Tibial artery (tissue), 4 donors: ENCODE measurements around the gene DLL1.

ENCODE experiments used
- DNase-seq, 2 donors: peaks; one replicate each; pipeline ENCODE4 v3.0.0-alpha.2; 2019
- H3K27ac ChIP-seq, 2 donors: fragments of 200-600 bp; sonication (generic) in 1 of 2; 1 replicate in 1 of 2; 2 replicates in 1 of 2; pipeline ENCODE4 v1.5.1; 2018 to 2019; ENCODE audit warnings: mild to moderate bottlenecking in 1 of 2
- H3K27me3 ChIP-seq, 2 donors: fragments of 200-600 bp; sonication (generic) in 1 of 2; one replicate each; pipeline versions ENCODE4 v1.5.1 to v1.6.0; 2016 to 2019
- H3K36me3 ChIP-seq, 3 donors: fragments of 200-600 bp; sonication (generic) in 2 of 3; one replicate each; pipeline ENCODE4 v1.5.1; 2016 to 2019; ENCODE audit warnings: mild to moderate bottlenecking in 2 of 3
- H3K4me1 ChIP-seq, 4 donors: fragments of 200-600 bp; sonication (generic) in 2 of 4; 1 replicate in 3 of 4; 2 replicates in 1 of 4; pipeline ENCODE4 v1.5.1; 2016 to 2019
- H3K4me3 ChIP-seq, 2 donors: fragments of 200-600 bp; sonication (generic) in 1 of 2; 1 replicate in 1 of 2; 2 replicates in 1 of 2; pipeline ENCODE4 v1.5.1; 2018 to 2019; ENCODE audit warnings: mild to moderate bottlenecking in 2 of 2
- H3K9me3 ChIP-seq, 3 donors: fragments of 200-600 bp; sonication (generic) in 1 of 3; one replicate each; pipeline ENCODE4 v1.5.1; 2016 to 2019
- intact Hi-C: fragments of 100-400 bp; cut with DNase I; formaldehyde crosslinking; loops from one replicate; pipeline ENCODE4 v1.15.0; 2023; ENCODE audit warnings: low total_unique reads
- TF ChIP-seq, protein P1 (sequence below), 2 experiments: fragments of 200-600 bp in 1 of 2; fragments of 450-650 bp in 1 of 2; IDR thresholded peaks; one replicate each; pipeline ENCODE4 v1.5.1; 2017 to 2019; ENCODE audit warnings: antibody characterized with exemption in 2 of 2, mild to moderate bottlenecking in 1 of 2, moderate library complexity in 1 of 2

The DLL1 gene

DNA sequence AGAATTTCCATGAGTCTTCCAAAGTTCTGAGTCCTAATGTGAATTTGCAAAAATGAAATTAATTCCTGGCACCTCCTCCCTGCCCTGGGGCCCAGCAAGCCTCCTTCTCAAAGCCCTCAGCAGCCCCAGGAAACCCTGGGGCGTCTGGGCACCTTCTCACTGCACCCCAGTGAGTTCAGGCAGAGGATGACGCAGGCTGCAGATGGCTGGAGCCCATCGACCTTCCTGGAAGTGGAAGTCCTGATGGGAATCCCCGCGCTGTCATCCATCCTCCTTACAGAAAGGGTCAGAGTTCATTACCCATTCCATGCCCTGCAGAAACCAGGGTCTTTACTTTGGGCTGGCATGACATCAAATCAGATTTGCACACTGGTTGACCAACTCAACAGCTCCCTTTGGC, 31.6 kb downstream of the DLL1 start:
- no peak for DNase-seq
- Histone ChIP-seq H3K9me3 (no peaks in the 10 kb centered on the region), H3K36me3 (no peaks in the 10 kb centered on the region), H3K4me3 (no peak overlapping the region), H3K27me3 (peaks cover 0 to 23% of the 10 kb centered on the region in 2 donors), H3K27ac (no peak overlapping the region), H3K4me1 (no peaks in the 10 kb centered on the region)
- TF ChIP-seq, protein P1, sequence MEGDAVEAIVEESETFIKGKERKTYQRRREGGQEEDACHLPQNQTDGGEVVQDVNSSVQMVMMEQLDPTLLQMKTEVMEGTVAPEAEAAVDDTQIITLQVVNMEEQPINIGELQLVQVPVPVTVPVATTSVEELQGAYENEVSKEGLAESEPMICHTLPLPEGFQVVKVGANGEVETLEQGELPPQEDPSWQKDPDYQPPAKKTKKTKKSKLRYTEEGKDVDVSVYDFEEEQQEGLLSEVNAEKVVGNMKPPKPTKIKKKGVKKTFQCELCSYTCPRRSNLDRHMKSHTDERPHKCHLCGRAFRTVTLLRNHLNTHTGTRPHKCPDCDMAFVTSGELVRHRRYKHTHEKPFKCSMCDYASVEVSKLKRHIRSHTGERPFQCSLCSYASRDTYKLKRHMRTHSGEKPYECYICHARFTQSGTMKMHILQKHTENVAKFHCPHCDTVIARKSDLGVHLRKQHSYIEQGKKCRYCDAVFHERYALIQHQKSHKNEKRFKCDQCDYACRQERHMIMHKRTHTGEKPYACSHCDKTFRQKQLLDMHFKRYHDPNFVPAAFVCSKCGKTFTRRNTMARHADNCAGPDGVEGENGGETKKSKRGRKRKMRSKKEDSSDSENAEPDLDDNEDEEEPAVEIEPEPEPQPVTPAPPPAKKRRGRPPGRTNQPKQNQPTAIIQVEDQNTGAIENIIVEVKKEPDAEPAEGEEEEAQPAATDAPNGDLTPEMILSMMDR (IDR thresholded peaks at IDR 0.05): no peak
- intact Hi-C loops: no loop called here

DNA sequence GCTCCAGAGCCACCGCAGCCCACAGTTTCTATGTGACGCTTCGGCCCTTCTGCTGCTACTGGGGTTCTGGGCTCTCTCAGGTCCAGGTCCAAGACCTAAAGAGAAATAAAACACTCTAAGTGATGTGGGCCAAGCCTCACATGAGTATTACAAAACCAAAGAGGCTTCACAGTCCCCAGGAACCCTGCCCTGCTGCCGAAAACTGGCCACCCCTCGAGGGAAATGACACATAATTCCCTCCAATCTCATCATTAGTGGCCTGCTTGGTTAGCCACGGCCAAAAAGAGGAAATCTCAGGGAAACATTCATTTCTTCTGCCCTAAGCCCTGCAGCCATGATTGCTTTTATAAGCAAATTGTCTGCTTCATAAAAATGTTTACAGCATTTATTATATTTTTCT, 32.5 kb downstream of the DLL1 start:
- H3K4me1 ChIP-seq: no peaks in the 10 kb centered on the region
- H3K36me3 ChIP-seq: no peaks in the 10 kb centered on the region
- TF ChIP-seq, protein P1 (IDR thresholded peaks at IDR 0.05): no peak
- no peak for DNase-seq
- H3K4me3 ChIP-seq: no peak overlapping the region
- H3K27ac ChIP-seq: no peak overlapping the region
- intact Hi-C loops: no loop called here
- peaks cover 0 to 21% of the 10 kb centered on the region in 2 donors for H3K27me3 ChIP-seq
- no peaks in the 10 kb centered on the region for H3K9me3 ChIP-seq

DNA sequence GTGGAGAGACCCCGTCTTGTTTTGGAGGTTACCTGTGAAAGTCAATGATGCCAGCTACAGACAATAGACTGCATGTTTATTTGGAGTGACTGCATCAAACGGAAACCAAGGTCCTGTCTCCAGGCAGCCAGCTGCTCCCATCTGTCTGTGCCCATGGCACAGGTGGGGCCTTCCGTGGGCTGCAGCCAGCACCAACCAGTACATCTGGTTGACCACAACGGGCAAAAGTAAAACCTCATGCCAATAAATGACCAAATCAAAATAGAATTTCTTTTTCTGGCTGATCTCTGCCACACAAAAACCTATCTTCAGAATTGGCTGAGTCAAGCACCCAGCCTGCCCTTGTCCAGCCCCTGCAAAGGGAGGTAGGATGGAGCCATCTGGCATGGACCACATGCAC, 33.5 kb downstream of the DLL1 start:
- Histone ChIP-seq H3K4me3 (no peak overlapping the region), H3K27me3 (peaks cover 0 to 23% of the 10 kb centered on the region in 2 donors), H3K9me3 (no peaks in the 10 kb centered on the region), H3K36me3 (no peaks in the 10 kb centered on the region), H3K4me1 (no peaks in the 10 kb centered on the region), H3K27ac (no peak overlapping the region)
- intact Hi-C loops: no loop called here
- DNase-seq: no peak
- TF ChIP-seq, protein P1 (IDR thresholded peaks at IDR 0.05): no peak

DNA sequence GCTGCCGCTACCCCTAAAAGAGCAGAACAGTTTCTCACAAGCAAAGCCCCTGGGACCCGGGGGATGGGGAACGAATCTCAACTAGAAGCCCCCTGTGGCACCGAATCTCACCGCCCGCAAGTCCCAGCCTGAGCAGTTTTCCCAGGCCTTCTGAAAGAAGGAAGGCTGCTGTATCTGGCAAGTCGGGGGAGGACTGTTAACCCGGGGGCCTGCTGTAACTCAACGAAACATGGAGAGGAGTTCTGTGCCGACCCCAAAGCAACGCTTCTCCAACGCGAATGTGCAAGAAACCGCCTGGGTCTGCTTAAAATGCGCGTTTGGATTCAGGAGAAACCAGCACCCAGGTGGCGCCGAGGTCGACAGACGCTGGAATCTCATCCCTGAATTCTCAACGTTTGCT, 34.2 kb downstream of the DLL1 start:
- Histone ChIP-seq H3K4me1 (no peaks in the 10 kb centered on the region), H3K36me3 (no peaks in the 10 kb centered on the region), H3K9me3 (no peaks in the 10 kb centered on the region), H3K4me3 (no peak overlapping the region), H3K27ac (no peak overlapping the region), H3K27me3 (peaks cover 0 to 21% of the 10 kb centered on the region in 2 donors)
- DNase-seq: no peak
- intact Hi-C loops: no loop called here
- TF ChIP-seq, protein P1 (IDR thresholded peaks at IDR 0.05): no peak

DNA sequence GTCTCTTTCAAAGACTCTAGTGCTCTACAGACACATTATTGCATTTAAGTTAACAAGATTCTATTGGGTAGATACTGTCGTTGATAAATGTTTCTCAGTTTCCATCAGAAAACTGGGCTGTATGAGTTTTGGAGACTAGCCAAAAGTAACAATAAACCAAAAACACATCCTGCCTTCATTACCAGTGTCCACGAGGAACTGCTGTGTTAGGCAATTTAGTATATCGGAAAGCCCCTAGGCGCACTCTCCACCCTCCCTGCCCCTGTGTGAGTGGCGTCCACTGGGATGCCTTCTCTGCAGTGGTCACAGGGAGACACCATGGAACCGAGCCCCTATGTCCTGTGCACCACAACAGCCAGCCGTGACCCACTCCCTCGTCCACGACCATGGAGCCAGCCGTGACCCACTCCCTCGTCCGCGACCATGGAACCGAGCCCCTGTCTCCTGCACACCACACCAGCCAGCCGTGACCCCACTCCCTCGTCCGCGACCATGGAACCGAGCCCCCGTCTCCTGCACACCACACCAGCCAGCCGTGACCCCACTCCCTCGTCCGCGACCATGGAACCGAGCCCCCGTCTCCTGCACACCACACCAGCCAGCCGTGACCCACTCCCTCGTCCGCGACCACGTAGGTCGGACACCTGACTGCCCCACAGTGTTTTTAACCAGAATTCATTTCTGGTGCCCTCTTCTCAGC, 35.3 kb downstream of the DLL1 start:
- H3K36me3 ChIP-seq: no peaks in the 10 kb centered on the region
- TF ChIP-seq, protein P1 (IDR thresholded peaks at IDR 0.05): no peak
- peaks cover 0 to 19% of the 10 kb centered on the region in 2 donors for H3K27me3 ChIP-seq
- H3K27ac ChIP-seq: no peak overlapping the region
- H3K4me3 ChIP-seq: no peak overlapping the region
- intact Hi-C loops: no loop called here
- DNase-seq: no peak
- H3K9me3 ChIP-seq: no peaks in the 10 kb centered on the region
- no peaks in the 10 kb centered on the region for H3K4me1 ChIP-seq
